Fibroblast of skin of left quadriceps (primary cell): ENCODE results near the gene FCHSD2.
A peak's percentile ranks its signal among the peaks of the same experiment; 100 is the strongest.
"Not testable (repeated sequence)": the region's sequence is repeated elsewhere in the genome, so short reads cannot be mapped to it uniquely, and the experiment has no call there.

Experiments
- DNase-seq, 2 experiments: peaks; one replicate each; pipeline ENCODE4 v3.0.0-alpha.2; 2013; ENCODE audit warnings: low read depth in 2 of 2

Gene FCHSD2

DNA sequence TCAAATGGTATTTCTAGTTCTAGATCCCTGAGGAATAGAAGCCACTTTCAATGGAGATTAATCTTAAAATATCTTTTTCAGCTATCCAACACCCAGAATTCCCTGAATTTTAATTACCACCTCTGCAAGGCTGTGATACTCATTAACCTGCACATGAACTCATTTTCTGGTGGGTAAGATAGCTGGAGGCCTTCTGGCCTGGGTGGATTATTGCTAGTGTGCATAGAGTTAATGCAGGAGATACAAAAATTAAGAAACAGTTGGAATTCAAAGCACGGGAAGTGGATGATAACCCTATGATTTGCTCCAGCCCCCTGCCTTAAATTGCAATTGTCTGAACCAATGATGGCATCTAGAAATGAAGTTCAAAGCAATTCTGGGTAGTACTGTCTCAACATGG, 212.9 kb downstream of the FCHSD2 start:
- DNase-seq = no peak

GRCh38 chr11:72927380-72927779, 214.7 kb downstream of the FCHSD2 start:
- DNase-seq = no peak

- DNase-seq = no peak
Measured at GRCh38 chr11:72926076-72926475, 216.0 kb downstream of the FCHSD2 start.

- no peak for DNase-seq
Measured at GRCh38 chr11:72925656-72926055, 216.5 kb downstream of the FCHSD2 start.

GRCh38 chr11:72924568-72925190, 217.4 kb downstream of the FCHSD2 start:
- DNase-seq = peak; percentile 16 to 25

DNA sequence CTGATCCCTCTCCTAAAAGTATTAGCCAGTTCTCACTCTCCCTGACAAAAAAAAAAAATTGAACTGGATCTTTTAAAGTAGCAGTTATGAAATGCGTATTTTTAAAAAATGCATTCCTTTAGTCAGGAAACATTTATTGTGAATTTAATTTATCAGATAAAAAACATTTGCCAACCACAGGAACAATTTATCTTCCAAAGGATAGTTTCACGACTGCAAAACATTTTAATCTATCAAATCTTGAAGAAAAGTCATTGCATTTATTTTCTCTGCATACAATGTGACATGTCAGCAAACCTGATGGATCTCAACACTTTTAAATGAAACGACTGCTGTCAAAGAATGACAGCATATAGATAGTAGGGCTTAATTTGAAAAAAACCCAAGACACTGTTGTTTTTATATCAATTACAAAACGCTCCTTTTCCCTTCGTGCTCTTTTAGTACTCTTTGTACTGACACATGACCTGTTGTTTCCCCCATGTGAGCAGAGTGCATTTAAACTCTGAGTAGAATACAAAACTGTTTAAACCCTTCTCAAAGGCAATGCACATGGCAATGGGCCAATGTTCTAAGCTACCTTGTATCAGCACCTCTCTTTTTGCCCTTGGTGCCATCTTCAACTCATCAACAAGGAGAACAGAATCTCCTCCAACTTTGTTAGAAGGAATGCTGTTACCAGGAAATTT, 220.9 kb downstream of the FCHSD2 start:
- no peak for DNase-seq

DNA sequence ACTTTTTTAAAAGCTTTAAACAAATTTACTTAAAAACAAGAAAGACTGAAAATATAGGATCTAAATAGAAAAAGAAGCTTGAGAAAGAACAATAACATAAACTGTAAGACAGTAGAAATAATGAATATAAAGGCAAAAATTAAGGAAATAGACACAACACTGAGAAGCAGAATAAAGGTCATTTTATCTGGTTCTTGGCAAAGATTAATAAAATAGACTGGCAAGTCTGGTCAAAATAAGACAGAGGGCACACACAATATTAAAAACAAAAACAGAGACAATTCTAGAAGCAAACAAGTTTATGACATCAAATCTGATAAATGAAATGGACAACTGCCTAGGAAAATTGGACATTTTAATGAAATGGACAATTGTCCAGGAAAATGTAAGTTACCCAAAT, 222.1 kb downstream of the FCHSD2 start:
- no peak for DNase-seq

DNA sequence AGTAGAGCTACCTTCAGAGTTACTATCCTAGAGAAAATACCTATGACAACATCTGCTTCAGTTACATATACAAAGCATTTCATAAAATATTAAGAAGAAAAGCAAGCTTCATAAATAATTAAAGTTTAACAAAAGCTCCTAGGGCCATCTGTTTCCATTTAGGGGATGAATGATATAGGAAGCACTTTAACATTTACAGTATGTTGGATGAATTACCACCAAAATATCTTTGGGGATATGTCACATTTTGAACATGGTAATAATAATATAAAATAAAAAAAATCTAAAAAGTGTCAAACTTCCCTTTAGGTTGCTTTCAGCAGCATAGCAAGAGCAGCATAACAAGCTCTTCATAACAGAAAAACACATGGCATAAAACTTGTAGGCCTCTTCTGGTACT, 223.3 kb downstream of the FCHSD2 start:
- DNase-seq = peak; percentile 60 to 65

GRCh38 chr11:72912253-72912652, 229.9 kb downstream of the FCHSD2 start:
- DNase-seq = no peak

GRCh38 chr11:72909558-72910388, 232.3 kb downstream of the FCHSD2 start:
- not testable (repeated sequence) for DNase-seq

DNA sequence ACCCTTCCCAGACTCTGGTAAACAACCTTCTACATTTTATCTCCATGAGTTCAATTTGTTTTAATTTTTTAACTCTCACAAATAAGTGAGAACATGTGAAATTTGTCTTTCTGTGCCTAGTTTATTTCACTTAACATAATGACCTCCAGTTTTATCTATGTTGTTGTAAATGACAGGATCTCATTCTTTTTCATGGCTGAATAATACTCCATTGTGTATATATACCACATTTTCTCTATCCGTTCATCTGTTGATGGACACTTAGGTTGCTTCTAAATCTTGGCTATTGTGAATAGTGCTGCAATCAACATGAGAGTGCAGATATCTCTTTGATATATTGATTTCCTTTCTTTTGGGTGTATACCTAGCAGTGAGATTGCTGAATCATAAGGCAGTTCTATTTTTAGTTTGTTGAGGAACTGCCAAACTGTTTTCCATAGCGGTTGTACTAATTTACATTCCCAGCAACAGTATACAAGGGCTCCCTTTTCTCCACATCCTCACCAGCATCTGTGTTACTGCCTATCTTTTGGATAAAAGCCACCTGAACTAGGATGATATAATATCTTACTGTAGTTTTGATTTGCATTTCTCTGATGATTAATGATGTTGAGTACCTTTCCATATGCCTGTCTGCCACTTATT, 234.0 kb downstream of the FCHSD2 start:
- no peak for DNase-seq

DNA sequence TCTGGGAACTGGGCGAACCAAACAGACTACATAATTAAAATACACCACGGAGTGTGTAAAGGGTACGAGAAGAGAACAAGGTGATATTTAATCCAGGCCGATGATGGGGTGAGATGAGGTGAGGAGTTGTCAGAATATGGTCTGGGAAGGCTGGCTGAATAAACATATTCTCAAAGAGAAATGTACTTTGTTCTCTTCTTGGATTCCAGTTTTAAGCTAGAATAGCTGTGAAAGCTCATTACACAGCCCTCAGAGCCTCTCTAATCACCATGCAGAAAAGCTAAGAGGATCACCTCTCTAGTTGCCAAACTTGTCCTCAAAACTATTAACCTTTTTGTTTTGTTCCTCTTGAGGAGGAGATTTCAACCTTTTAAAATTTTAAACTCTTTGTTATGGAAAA, 238.1 kb downstream of the FCHSD2 start:
- DNase-seq = no peak

- DNase-seq = no peak
Measured at GRCh38 chr11:72901374-72901773, 240.7 kb downstream of the FCHSD2 start.

DNA sequence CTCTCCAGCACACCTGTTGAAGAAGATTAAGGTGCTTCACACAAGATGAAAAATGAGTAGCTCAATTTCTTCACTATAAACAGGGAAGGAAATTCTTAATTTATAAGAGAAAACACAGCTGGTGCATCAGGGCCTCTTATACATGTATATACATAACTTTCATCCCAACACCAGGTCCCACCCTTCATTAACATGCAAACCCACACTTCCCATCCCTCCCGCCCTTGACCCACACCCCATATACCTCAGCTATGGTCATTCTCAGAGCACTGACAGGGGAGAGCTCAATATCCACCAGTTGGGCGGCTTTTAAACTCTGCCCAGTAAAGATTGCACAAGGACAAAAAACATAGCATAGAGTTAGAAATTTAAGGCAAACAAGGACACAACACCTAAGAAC, 242.1 kb downstream of the FCHSD2 start:
- no peak for DNase-seq

DNA sequence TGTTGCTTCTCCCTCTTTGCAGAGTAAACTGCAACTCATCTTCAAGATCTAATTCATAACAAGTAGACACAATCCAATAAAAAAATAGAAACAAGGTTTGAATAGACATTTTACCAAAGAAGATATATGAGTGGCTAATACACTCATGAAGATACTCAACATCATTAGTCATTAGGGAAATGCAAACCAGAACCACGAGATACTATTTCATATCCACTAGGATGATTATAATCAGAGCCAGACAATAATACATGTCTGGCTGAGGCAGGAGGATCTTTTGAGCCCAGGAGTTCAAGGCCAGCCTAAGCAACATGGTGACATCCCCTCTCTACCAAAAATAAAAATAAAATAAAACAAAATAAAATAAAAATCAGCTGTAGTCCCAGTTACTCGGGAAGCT, 242.9 kb downstream of the FCHSD2 start:
- no peak for DNase-seq

DNA sequence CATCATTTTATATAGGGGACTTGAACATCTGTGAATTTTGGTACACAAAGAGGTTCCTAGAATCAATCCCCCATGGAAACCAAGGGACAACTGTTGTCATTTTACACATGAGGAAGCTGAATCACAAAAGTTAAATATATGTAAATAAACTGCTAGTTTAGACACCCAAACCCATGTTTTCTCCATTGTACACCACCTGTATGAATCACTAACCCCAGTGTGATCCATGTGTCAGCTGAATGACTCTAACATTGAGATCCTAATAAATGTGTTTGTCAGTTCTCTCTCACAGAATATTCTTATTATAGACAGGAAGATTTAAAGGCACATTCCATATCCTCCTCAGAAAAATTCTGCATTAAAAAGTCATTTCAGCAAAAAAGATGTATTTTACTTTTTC, 244.6 kb downstream of the FCHSD2 start:
- no peak for DNase-seq

DNA sequence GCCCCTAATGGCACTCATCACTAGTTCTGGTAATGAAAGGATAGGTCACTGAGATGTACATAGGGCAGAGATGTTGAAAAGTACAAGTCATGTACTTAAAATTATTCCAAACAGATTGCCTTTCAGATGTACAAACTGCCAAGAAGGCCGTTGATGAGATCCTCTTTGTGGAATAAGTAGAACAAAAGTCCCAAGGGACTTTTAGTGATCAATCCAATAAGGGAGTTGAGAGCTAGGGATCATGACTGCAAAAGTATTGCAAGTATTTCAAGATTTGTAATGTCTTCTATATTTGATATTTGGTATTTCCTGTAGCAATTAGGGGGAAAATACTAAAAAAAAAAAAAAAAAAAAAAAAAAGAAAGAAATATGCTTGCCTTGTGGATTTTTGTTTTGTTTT, 245.7 kb downstream of the FCHSD2 start:
- peak; percentile 23 to 31 for DNase-seq

DNA sequence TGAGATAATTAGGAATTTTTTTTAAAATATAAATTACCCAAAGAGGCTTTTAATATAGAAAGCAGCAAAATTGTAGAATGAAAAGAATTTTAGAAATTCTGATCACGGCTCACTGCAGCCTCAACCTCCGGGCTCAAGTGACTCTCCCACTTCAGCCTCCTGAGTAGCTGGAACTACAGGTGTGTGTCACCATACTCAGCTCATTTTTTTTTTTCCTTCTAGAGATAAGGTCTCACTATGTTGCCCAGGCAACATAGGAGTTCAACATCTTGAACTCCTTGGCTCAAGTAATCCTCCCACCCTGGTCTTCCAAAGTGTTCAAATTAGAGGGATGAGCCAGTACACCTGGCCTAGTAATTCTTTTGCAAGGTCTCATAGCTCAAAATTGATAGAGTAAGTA, 251.2 kb downstream of the FCHSD2 start:
- no peak for DNase-seq

- no peak for DNase-seq
Measured at GRCh38 chr11:72886619-72887018, 255.5 kb downstream of the FCHSD2 start.

DNA sequence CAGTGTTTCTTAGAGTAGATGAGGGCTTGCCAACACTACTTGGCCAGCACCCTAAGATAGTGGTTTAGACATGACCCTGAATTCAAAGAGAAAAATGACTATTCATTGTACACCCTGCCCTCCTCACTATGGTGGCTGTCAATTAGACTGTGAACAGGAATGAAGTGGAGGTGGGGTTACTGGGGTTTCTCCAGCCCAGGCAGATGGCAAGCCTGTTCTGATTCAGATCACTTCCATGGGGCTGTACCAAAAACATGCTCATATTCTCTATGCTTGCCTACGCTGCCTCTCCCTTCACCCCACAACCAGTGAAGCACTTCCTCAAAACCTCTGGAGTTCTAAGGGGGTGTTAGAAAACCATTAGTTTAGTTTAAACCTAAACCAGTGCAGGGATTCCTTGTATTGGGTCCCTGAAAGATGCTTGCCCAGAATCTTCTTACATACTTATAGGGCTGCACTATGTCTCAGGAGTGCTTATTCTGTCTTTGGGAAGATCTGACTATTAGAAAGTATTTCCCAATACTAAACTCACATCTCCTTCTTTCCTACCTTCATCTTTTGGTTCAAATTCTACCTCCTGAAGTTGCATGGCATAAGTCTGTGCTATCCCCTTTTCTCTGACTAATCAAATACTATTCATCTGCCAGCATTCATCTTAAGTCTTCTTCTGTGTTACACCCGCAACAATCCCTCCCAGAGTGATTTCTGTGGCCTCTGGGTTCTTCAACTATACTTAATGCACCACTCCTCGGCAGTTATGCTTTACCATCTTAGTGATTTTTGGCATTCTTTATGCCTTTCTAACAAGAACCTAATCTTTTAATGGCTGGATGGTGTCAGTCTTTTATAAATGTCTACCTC, 256.1 kb downstream of the FCHSD2 start:
- no peak for DNase-seq

- DNase-seq = no peak
Measured at GRCh38 chr11:72876147-72876546, 266.0 kb downstream of the FCHSD2 start.
